Middle frontal gyrus (tissue), 1 donor: Measurements from ENCODE around the gene PRR16.

Experiments used
- DNase-seq: peaks from one replicate; pipeline ENCODE4 v3.0.0-alpha.2; 2015; ENCODE audit warnings: low spot score; ENCODE audit errors: extremely low spot score

Gene PRR16

DNA sequence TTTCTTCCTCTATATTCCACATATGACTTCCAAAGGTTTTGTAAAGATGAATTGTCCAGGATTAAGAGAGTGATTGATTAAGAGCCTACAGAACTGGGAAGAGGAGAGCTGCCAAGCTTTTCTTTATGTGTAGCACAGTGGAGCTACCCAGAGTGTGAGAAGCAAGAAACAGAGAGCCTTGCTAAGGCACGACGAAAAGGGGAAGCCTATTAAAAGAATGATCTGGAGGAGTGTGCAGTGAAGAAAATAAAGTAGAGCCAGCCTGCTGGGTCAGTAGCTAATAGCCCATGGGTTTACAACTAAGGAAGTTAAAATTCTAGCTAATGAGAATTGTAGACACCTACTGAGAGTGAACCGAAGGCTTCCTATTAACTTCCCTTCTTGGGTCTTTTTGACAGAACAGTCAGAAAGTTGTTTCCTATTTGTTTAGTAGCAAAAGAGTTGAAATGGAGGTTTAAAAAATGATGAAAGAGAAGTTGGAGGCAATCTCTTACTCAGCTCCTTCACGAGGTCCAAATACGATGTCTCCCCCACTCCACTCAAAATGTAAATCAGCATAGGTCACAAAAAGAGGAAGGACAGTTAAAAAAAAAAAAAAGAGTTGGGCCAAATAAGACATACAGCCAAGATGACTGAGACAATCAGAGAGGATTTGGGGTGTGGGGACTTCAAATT lies 957 bp upstream of the PRR16 start:
- DNase-seq = no peak

- no peak for DNase-seq
Observed at GRCh38 chr5:120464627-120465435, 731 bp downstream of the PRR16 start.

DNA sequence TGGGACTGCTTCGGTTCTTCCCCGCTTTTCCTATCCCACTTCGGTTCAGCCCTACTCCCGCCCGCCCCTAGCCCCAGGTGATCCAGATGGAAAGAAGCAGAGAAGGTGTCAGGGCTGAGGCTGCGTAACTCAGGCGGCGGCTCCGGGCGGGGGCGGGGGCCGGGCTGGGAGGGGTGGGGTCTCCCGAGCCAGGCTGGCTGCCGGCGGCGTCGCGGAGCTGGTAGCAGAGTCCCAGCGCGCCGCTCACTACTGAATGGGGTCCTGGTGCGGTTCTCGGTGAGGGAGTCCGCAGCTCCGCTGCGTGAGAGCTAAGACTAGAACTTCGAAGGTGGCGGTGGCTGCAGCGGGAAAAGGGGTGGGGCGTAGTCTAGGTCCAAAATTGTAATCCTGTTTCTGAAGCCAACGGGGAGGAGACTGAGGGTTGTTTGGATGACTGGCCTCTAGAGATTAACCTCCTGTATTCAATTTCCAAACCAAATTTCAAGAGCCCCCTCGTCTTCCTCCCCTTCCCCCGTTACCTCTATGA lies 1.4 kb downstream of the PRR16 start:
- DNase-seq = no peak

- no peak for DNase-seq
Observed at GRCh38 chr5:120466341-120467006, 2.4 kb downstream of the PRR16 start.

- DNase-seq = no peak
Observed at GRCh38 chr5:120471971-120472370, 7.9 kb downstream of the PRR16 start.

GRCh38 chr5:120472911-120473310 lies 8.8 kb downstream of the PRR16 start:
- DNase-seq = no peak

DNA sequence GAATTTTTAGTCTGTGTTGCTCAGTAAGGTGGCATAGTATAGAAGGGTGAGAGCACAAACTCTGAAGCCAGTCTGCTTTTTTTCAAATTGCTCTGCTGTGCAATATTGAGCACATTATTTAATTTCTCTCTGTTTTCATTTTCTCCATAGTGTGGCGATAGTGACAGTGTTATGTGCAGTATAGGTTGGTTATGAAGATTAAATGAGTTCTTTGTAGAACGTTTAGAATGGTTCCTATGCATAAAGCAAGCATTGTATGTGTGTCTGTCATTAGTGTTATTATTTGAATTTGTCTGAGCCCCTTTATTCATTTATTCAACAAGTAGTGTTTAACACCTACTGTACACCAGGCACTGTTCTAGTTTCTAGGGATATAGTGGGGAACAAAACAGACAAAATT lies 9.2 kb downstream of the PRR16 start:
- no peak for DNase-seq

DNA sequence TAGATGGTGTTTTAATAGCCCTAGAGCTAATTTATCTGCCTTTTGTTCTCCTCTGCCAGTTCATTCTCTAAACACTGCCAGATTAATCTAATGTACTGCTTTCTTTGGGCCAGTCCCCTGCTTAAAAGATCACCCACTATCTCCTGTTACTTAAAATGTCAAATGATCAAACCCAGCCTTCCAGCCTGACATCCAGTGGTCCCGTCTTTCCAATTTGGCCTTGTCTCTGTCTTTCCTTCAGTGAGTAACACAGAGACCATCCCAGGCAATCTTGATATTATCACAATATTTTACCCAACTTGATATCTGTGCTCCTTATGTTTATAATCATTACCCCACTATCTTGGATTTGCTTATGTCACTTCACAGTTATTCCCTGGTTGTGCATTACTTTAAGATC lies 12.0 kb downstream of the PRR16 start:
- DNase-seq = no peak

DNA sequence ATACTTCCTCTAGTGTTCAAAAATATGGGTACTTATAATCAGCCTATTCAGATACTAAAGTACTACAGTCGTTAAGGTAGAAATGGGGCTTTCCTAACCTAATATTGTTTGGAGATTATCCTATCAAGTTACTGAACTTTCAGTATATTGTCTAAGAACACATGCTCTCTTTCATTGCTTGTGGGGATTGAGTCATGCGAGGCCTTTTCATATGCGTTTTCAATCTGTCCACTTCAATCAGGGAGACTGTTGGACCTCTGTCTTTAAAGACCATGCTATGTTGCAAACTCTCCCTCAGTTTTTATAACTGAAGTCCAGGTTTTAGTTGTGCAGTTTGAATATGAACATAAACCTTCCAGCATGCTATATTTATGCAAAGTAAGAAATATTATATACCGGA lies 15.0 kb downstream of the PRR16 start:
- DNase-seq = no peak

DNA sequence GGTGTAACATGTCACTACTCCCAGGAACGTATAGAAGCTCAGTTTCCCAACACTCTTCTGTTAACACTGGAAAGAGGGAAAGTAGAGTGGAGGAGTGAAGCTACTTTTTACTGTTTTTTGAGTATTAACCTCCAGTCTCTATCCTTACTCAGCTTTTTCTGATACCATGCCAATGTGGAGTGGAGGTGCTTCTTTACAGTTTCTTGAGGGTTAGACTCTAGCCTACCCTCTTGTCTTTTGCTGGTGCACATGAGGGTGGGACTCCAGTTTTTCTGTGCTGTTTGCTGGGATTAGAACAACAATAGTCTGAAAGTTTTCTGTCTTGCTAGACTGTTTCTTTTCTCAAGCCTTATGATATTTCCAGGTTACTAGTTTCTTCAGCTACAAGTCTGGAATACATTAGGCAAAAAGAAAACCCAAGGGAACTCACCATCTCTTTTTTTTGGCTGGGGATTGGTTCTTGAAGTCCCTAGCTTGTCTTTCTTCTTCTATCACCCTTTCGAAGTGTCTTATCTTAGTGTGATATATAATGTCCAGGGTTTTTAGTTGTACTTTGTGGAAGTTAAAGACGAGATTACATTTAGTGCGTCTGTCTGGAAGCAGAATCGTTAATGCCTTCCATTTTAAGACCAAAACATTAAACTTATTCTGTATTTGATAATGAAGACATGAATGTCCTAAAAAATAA lies 35.9 kb downstream of the PRR16 start:
- DNase-seq = no peak

DNA sequence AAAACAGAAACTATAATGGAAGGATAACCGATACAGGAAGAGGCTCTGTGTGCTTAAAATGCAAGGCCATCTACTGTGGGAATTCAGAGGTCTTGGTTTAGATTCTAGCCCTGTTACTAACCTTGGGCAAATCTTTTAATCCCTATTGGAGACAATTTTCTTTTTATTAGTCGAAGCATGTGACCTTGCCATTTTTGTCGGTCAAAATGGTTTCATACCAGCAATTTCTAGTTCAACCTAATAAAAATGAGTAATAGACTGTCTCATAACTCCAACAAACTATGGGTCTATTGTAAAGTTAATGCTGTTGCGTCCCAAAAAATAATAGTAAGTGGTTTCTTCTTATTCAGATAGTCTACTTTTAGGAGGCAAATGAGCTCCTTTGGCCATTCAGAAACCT lies 38.4 kb downstream of the PRR16 start:
- DNase-seq = no peak

DNA sequence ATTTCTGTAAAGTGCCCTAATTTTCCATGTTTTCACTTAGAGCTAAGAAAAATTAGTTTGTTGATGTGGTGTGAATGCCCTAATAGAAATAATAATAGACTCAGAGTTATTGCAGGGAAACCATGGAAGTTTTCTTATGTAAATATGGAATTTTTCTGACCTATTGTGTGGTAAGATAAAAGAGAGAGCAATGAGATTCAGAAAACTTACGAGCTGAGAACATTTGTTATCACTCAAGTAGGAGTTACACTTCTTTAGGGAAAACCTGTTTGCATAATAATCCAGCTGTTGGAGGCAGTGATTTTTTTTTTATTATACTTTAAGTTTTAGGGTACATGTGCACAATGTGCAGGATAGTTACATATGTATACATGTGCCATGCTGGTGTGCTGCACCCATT lies 39.2 kb downstream of the PRR16 start:
- DNase-seq = no peak

DNA sequence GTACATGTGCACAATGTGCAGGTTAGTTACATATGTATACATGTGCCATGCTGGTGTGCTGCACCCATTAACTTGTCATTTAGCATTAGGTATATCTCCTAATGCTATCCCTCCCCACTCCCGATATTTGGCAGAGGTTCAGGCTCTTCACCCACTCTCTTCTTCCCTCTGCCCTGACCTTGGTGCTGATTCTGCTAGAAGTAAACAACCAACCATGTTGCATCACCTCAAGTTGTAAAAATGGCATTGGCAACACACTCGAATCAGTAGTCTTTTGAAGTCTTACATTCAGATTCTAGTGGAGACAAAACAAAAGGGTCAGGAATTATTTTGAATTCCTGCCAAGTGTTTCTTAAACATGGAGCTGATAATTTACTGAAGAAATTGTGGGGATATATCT lies 40.0 kb downstream of the PRR16 start:
- no peak for DNase-seq

- no peak for DNase-seq
Observed at GRCh38 chr5:120507197-120507596, 43.1 kb downstream of the PRR16 start.

DNA sequence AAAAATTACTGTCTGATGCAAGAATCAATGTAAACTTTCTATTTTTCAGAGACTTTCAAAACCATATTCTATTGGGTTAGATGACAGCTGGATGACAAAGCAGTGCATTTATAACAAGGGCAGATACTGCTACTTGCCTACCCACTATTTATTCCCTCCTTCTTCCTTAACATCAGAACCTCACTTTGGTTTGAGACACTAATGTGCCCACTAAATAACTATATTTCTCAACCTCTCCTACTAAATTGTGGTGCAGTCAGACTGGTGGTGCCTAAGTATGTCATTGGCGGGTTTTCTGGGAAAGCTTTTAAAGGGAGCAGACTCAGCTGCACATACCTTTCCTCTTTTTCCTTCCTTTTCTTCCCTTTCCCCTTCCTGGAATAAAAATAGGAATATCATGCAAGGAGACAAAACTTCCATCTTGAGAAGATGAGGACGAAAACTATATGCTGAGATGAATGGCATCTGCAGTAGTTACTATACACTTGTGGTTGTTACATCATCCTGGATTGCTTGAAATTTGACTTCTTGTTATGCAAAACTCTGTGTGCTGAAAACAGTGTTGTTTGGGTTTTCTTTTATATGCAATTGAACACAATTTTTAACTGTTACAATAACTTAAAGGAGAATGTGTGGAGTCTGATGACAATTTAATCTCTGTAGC lies 43.8 kb downstream of the PRR16 start:
- DNase-seq = no peak

DNA sequence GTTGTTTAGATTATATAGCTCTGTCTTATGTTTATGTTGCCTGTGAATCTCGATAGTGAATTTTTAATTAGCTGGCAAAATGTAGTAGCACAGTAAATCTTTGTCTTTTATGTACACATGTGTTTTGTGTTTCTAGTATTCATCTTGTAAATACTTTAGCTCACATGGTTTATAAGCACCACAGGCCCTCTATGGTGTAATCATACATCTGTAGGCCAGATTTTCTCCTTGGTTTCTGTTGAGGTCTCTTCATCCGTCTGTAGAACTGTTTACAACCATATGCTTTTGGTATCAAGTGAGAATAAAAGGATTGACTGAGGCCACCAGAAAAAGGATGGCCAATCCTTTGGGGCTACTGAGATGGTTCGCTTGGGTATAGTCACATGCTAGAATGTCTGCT lies 45.0 kb downstream of the PRR16 start:
- no peak for DNase-seq

DNA sequence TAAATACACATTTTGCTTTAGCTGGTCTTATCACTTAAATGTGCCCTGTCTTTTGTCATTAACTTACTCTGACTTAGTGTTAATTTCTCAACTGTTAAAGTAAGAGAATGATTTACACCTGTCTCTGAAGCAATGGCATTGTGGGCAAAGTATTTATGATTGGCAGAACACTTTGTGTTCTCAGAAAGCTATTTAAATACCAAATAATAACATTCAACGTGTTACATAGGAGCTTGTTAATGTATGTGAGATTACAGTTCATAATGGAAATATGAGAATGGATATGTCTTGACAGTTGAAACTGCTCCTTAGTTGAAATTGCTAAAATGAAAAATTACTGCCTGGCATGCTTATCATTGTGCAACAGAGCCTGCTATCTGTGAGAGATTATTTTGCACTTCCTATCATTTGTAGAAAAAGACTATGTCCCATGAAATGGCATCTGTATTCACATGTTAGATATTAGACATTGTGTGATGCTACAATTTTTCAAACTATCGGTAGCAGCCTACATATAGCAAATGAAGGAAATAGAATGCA lies 46.1 kb downstream of the PRR16 start:
- DNase-seq = no peak

DNA sequence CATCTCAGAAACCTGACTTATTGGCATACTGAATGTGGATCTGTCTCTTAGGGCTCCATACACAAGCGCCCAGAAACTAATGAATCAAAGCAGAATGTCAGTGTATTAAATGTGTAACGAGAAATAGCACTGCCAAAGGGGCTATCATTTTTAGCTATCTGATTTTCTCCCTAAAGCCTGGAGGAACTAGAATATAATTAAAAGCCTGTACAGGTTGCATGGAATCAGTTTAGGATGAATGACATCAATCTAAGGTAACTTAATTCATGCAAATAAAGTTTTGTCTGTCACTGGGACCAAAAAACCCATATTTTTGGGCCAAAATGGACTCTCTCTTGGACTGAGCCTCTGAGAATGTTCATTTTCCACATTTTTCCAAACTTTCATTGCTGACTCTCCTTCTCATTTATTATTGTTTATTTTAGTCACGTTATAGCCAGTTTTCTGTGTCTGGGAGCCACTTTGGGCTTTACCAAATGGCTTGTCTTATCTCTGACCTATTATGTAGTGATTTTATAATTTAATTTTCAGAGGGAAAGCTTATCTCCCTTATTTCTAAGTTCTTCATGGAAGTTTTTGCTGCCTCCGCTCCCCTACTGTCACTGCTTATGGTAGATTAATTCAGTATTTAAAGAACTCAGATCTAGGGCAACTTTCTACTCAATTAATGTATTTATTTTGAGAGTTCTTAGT lies 47.0 kb downstream of the PRR16 start:
- DNase-seq = no peak

- no peak for DNase-seq
Observed at GRCh38 chr5:120512068-120512467, 48.0 kb downstream of the PRR16 start.
